Measurements from ENCODE around the gene CTDSP1.
A peak's percentile ranks its signal among the peaks of the same experiment; 100 is the strongest.

GRCh38 chr2:218406949-218407618 is 7.4 kb downstream of the CTDSP1 start:
- TF ChIP-seq CTCF (IDR thresholded peaks at IDR 0.05) (no peak), EP300 (IDR thresholded peaks at IDR 0.05) (peak in 1 of 2 donors; percentile 77), POLR2A (IDR thresholded peaks at IDR 0.05) (peak in 1 of 2 donors; percentile 20)

Measured in tibial nerve (tissue), 4 donors.